Putamen (tissue), 1 donor: ENCODE measurements around the gene ARL5C.
"Not testable (repeated sequence)": the region's sequence is repeated elsewhere in the genome, so short reads cannot be mapped to it uniquely, and the experiment has no call there.

Source experiments
- DNase-seq: peaks from one replicate; pipeline ENCODE4 v3.0.0-alpha.2; 2016; ENCODE audit warnings: low spot score

The ARL5C gene

GRCh38 chr17:39141294-39141693 lies 24.7 kb downstream of the ARL5C start:
- no peak for DNase-seq

- no peak for DNase-seq
Observed at GRCh38 chr17:39139561-39139960, 26.4 kb downstream of the ARL5C start.

- DNase-seq: no peak
Observed at GRCh38 chr17:39139161-39139511, 26.8 kb downstream of the ARL5C start.

- DNase-seq: no peak
Observed at GRCh38 chr17:39138431-39139160, 27.4 kb downstream of the ARL5C start.

- no peak for DNase-seq
Observed at GRCh38 chr17:39134878-39135277, 31.1 kb downstream of the ARL5C start.

- no peak for DNase-seq
Observed at GRCh38 chr17:39132192-39132610, 33.8 kb downstream of the ARL5C start.

- no peak for DNase-seq
Observed at GRCh38 chr17:39131616-39132015, 34.3 kb downstream of the ARL5C start.

- no peak for DNase-seq
Observed at GRCh38 chr17:39130205-39130604, 35.8 kb downstream of the ARL5C start.

- not testable (repeated sequence) for DNase-seq
Observed at GRCh38 chr17:39129544-39129943, 36.4 kb downstream of the ARL5C start.

GRCh38 chr17:39126436-39126835 lies 39.5 kb downstream of the ARL5C start:
- no peak for DNase-seq

- DNase-seq: no peak
Observed at GRCh38 chr17:39125143-39125875, 40.7 kb downstream of the ARL5C start.

GRCh38 chr17:39123627-39124026 lies 42.3 kb downstream of the ARL5C start:
- DNase-seq: no peak

GRCh38 chr17:39122991-39123390 lies 43.0 kb downstream of the ARL5C start:
- no peak for DNase-seq

GRCh38 chr17:39121919-39122318 lies 44.0 kb downstream of the ARL5C start:
- not testable (repeated sequence) for DNase-seq

- DNase-seq: peak; percentile 32
Observed at GRCh38 chr17:39118674-39119419, 47.1 kb downstream of the ARL5C start.

GRCh38 chr17:39116224-39116623 lies 49.7 kb downstream of the ARL5C start:
- peak; percentile 50 for DNase-seq

GRCh38 chr17:39115135-39115534 lies 50.8 kb downstream of the ARL5C start:
- no peak for DNase-seq

- no peak for DNase-seq
Observed at GRCh38 chr17:39114723-39115122, 51.2 kb downstream of the ARL5C start.

GRCh38 chr17:39113871-39114270 lies 52.1 kb downstream of the ARL5C start:
- DNase-seq: no peak

GRCh38 chr17:39110435-39111136 lies 55.4 kb downstream of the ARL5C start:
- no peak for DNase-seq

- no peak for DNase-seq
Observed at GRCh38 chr17:39108461-39109375, 57.2 kb downstream of the ARL5C start.
